KMS-11 (cell line): Measurements from ENCODE around the gene OTOP2.
"Not testable (repeated sequence)": the region's sequence is repeated elsewhere in the genome, so short reads cannot be mapped to it uniquely, and the experiment has no call there.

Experiments used
- H2AFZ ChIP-seq: fragments of 200-600 bp; sonication (generic); 2 replicates; pipeline ENCODE4 v1.6.1; 2016; ENCODE audit warnings: antibody characterized with exemption, mixed run types, low read depth
- H3K27ac ChIP-seq: fragments of 200-600 bp; sonication (generic); 2 replicates; pipeline ENCODE4 v1.6.1; 2016; ENCODE audit warnings: mild to moderate bottlenecking, mixed run types
- H3K27me3 ChIP-seq: fragments of 200-600 bp; sonication (generic); 2 replicates; pipeline ENCODE4 v1.6.1; 2017; ENCODE audit warnings: mild to moderate bottlenecking, low read depth, mixed run types, moderate library complexity; ENCODE audit not compliant: insufficient read depth
- H3K36me3 ChIP-seq: fragments of 200-600 bp; sonication (generic); 2 replicates; pipeline ENCODE4 v1.6.1; 2017; ENCODE audit warnings: mild to moderate bottlenecking, mixed run types; ENCODE audit not compliant: insufficient read depth
- H3K4me1 ChIP-seq: fragments of 200-600 bp; sonication (generic); 2 replicates; pipeline ENCODE4 v1.6.1; 2016; ENCODE audit warnings: mild to moderate bottlenecking, low read depth, mixed run types; ENCODE audit not compliant: poor library complexity, severe bottlenecking
- H3K4me2 ChIP-seq: fragments of 200-600 bp; sonication (generic); 2 replicates; pipeline ENCODE4 v1.7.0; 2016; ENCODE audit warnings: mild to moderate bottlenecking, mixed run types
- H3K4me3 ChIP-seq: fragments of 200-600 bp; sonication (generic); IDR thresholded peaks from 2 replicates; pipeline ENCODE4 v1.6.1; 2017; ENCODE audit warnings: low read depth, low read length, mixed read lengths; ENCODE audit not compliant: insufficient read depth
- H3K79me2 ChIP-seq: fragments of 200-600 bp; sonication (generic); 2 replicates; pipeline ENCODE4 v1.6.1; 2016; ENCODE audit warnings: low read depth, mixed run types; ENCODE audit not compliant: insufficient read depth
- H3K9ac ChIP-seq: fragments of 200-600 bp; sonication (generic); 2 replicates; pipeline ENCODE4 v1.6.1; 2016; ENCODE audit warnings: mild to moderate bottlenecking, mixed run types
- H4K20me1 ChIP-seq: fragments of 200-600 bp; sonication (generic); 2 replicates; pipeline ENCODE4 v1.6.1; 2016; ENCODE audit warnings: mild to moderate bottlenecking, mixed run types; ENCODE audit not compliant: insufficient read depth
- CTCF ChIP-seq: fragments of 200-600 bp; sonication (generic); conservative IDR thresholded peaks from 2 replicates; pipeline ENCODE4 v1.6.1; 2017; ENCODE audit warnings: low read depth, mild to moderate bottlenecking, antibody characterized with exemption, low read length, moderate library complexity, mixed read lengths

Gene OTOP2

GRCh38 chr17:74904687-74905409, 19.2 kb upstream of the OTOP2 start:
- no peak for TF ChIP-seq CTCF

GRCh38 chr17:74906214-74906793, 17.8 kb upstream of the OTOP2 start:
- H4K20me1 ChIP-seq, H3K4me1 ChIP-seq, H3K4me2 ChIP-seq, H3K27ac ChIP-seq, H3K36me3 ChIP-seq, H3K79me2 ChIP-seq, H3K4me3 ChIP-seq, H3K9ac ChIP-seq: not testable (repeated sequence)
- Histone ChIP-seq H3K27me3 (peaks cover 69% of the 10 kb centered on the region), H2AFZ (peak overlapping the region; percentile 27; the same call in 1 of the 2 replicates)

More at GRCh38 chr17:74904687-74905409, 19.2 kb upstream of the OTOP2 start:
- no peaks in the 10 kb centered on the region for H3K36me3 ChIP-seq
- no peak overlapping the region for H3K9ac ChIP-seq
- H4K20me1 ChIP-seq: no peaks in the 10 kb centered on the region
- H2AFZ ChIP-seq: no peak overlapping the region
- H3K79me2 ChIP-seq: no peaks in the 10 kb centered on the region
- no peak overlapping the region for H3K4me3 ChIP-seq
- no peak overlapping the region for H3K4me2 ChIP-seq
- H3K27ac ChIP-seq: no peak overlapping the region
- H3K4me1 ChIP-seq: no peaks in the 10 kb centered on the region
- peaks cover 64% of the 10 kb centered on the region for H3K27me3 ChIP-seq

- Histone ChIP-seq H3K79me2 (no peaks in the 10 kb centered on the region), H3K4me2 (no peak overlapping the region), H3K27me3 (peaks cover 75% of the 10 kb centered on the region), H3K4me1 (no peaks in the 10 kb centered on the region), H3K36me3 (no peaks in the 10 kb centered on the region), H2AFZ (no peak overlapping the region), H3K4me3 (no peak overlapping the region), H3K27ac (no peak overlapping the region), H3K9ac (no peak overlapping the region), H4K20me1 (no peaks in the 10 kb centered on the region)
- no peak for TF ChIP-seq CTCF
Measured at GRCh38 chr17:74907012-74907411, 17.1 kb upstream of the OTOP2 start.

GRCh38 chr17:74909097-74909496, 15.0 kb upstream of the OTOP2 start:
- H3K4me2 ChIP-seq, H3K4me3 ChIP-seq: not testable (repeated sequence)

GRCh38 chr17:74911423-74911822, 12.7 kb upstream of the OTOP2 start:
- not testable (repeated sequence) for H3K4me1 ChIP-seq, H3K4me2 ChIP-seq, H2AFZ ChIP-seq, H3K79me2 ChIP-seq, H3K4me3 ChIP-seq, H4K20me1 ChIP-seq, H3K27ac ChIP-seq, H3K36me3 ChIP-seq, H3K9ac ChIP-seq
- H3K27me3 ChIP-seq: peaks cover 63% of the 10 kb centered on the region

More at GRCh38 chr17:74909097-74909496, 15.0 kb upstream of the OTOP2 start:
- H3K36me3 ChIP-seq, H3K79me2 ChIP-seq, H3K4me1 ChIP-seq, H4K20me1 ChIP-seq, H3K27ac ChIP-seq, H2AFZ ChIP-seq, H3K9ac ChIP-seq: not testable (repeated sequence)
- peaks cover 70% of the 10 kb centered on the region for H3K27me3 ChIP-seq
